ENCODE measurements around the gene PDS5A.

Gene PDS5A

DNA sequence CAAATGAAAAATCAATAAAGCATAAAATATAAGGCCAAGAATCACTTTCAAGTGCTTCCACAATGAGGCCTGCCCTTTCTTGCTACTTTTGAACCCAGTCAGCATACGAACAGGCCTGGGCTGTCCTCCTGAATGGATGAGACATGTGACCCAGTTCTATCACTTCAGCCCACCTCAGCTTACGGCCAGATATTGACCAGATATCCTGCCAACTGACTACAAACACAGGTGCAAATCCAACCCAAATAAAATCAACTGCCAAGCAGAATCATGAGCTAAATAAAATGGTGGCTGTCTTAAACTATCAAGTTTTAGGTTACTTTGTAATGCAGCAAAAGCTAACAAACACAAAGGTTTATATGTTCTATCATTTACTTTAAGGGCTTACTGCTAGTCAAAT is 53.7 kb downstream of the PDS5A start:
- no peak for ATAC-seq
- TF ChIP-seq ARNTL (CRISPR knock-in tag; IDR thresholded peaks at IDR 0.05; ENCODE audit: borderline replicate concordance, low read depth) = no peak
- TF ChIP-seq TCF4 (CRISPR knock-in tag; IDR thresholded peaks at IDR 0.05; ENCODE audit: borderline replicate concordance) = no peak
- no peak for TF ChIP-seq ESRRG (CRISPR knock-in tag; IDR thresholded peaks at IDR 0.05)
- TF ChIP-seq, protein P1, sequence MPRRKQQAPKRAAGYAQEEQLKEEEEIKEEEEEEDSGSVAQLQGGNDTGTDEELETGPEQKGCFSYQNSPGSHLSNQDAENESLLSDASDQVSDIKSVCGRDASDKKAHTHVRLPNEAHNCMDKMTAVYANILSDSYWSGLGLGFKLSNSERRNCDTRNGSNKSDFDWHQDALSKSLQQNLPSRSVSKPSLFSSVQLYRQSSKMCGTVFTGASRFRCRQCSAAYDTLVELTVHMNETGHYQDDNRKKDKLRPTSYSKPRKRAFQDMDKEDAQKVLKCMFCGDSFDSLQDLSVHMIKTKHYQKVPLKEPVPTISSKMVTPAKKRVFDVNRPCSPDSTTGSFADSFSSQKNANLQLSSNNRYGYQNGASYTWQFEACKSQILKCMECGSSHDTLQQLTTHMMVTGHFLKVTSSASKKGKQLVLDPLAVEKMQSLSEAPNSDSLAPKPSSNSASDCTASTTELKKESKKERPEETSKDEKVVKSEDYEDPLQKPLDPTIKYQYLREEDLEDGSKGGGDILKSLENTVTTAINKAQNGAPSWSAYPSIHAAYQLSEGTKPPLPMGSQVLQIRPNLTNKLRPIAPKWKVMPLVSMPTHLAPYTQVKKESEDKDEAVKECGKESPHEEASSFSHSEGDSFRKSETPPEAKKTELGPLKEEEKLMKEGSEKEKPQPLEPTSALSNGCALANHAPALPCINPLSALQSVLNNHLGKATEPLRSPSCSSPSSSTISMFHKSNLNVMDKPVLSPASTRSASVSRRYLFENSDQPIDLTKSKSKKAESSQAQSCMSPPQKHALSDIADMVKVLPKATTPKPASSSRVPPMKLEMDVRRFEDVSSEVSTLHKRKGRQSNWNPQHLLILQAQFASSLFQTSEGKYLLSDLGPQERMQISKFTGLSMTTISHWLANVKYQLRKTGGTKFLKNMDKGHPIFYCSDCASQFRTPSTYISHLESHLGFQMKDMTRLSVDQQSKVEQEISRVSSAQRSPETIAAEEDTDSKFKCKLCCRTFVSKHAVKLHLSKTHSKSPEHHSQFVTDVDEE (CRISPR knock-in tag; IDR thresholded peaks at IDR 0.05) = no peak
- no peak for TF ChIP-seq ZNF70 (CRISPR knock-in tag; IDR thresholded peaks at IDR 0.05)
- no peak for TF ChIP-seq ZFP30 (CRISPR knock-in tag; IDR thresholded peaks at IDR 0.05)

DNA sequence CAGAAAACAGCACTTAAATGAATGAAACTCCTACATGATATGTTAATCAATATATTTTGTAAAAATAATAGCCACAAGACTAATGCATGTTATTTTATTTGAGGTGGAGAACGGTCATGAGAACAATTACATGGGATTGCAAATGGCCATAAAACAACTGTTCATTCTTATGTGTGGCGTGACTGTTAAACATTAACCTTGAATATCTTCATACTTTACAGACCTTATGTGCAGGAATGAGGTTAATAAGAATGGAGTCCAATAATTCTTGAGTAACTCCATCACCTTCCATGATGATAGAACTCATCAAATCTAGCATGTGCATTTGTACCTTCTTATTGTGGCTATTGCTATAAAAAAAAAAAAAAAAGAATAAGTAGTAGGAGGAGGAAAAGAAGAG is 55.3 kb downstream of the PDS5A start:
- no peak for ATAC-seq
- TF ChIP-seq ESRRG (CRISPR knock-in tag; IDR thresholded peaks at IDR 0.05) (no peak), TCF4 (CRISPR knock-in tag; IDR thresholded peaks at IDR 0.05; ENCODE audit: borderline replicate concordance) (no peak), ZC3H10 (CRISPR knock-in tag; IDR thresholded peaks at IDR 0.05) (no peak), SNAI2 (CRISPR knock-in tag; IDR thresholded peaks at IDR 0.05) (no peak), GLIS3 (CRISPR knock-in tag; IDR thresholded peaks at IDR 0.05) (no peak), PPARA (CRISPR knock-in tag; IDR thresholded peaks at IDR 0.05; ENCODE audit: borderline replicate concordance) (no peak), ZFP3 (CRISPR knock-in tag; IDR thresholded peaks at IDR 0.05) (no peak), ZNF8 (CRISPR knock-in tag; IDR thresholded peaks at IDR 0.05) (no peak), ISL1 (CRISPR knock-in tag; IDR thresholded peaks at IDR 0.05) (no peak), ZFP30 (CRISPR knock-in tag; IDR thresholded peaks at IDR 0.05) (no peak), CSDC2 (CRISPR knock-in tag; IDR thresholded peaks at IDR 0.05) (no peak), ARNTL (CRISPR knock-in tag; IDR thresholded peaks at IDR 0.05; ENCODE audit: borderline replicate concordance, low read depth) (no peak), OSR1 (CRISPR knock-in tag; IDR thresholded peaks at IDR 0.05) (no peak), TOX (CRISPR knock-in tag; IDR thresholded peaks at IDR 0.05; ENCODE audit: borderline replicate concordance) (no peak), ZNF70 (CRISPR knock-in tag; IDR thresholded peaks at IDR 0.05) (no peak)
- TF ChIP-seq, protein P2, sequence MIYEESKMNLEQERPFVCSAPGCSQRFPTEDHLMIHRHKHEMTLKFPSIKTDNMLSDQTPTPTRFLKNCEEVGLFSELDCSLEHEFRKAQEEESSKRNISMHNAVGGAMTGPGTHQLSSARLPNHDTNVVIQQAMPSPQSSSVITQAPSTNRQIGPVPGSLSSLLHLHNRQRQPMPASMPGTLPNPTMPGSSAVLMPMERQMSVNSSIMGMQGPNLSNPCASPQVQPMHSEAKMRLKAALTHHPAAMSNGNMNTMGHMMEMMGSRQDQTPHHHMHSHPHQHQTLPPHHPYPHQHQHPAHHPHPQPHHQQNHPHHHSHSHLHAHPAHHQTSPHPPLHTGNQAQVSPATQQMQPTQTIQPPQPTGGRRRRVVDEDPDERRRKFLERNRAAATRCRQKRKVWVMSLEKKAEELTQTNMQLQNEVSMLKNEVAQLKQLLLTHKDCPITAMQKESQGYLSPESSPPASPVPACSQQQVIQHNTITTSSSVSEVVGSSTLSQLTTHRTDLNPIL (CRISPR knock-in tag; IDR thresholded peaks at IDR 0.05; ENCODE audit: low read depth) = no peak
- TF ChIP-seq, protein P3, sequence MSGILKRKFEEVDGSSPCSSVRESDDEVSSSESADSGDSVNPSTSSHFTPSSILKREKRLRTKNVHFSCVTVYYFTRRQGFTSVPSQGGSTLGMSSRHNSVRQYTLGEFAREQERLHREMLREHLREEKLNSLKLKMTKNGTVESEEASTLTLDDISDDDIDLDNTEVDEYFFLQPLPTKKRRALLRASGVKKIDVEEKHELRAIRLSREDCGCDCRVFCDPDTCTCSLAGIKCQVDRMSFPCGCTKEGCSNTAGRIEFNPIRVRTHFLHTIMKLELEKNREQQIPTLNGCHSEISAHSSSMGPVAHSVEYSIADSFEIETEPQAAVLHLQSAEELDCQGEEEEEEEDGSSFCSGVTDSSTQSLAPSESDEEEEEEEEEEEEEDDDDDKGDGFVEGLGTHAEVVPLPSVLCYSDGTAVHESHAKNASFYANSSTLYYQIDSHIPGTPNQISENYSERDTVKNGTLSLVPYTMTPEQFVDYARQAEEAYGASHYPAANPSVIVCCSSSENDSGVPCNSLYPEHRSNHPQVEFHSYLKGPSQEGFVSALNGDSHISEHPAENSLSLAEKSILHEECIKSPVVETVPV (CRISPR knock-in tag; IDR thresholded peaks at IDR 0.05) = no peak
- TF ChIP-seq, protein P4, sequence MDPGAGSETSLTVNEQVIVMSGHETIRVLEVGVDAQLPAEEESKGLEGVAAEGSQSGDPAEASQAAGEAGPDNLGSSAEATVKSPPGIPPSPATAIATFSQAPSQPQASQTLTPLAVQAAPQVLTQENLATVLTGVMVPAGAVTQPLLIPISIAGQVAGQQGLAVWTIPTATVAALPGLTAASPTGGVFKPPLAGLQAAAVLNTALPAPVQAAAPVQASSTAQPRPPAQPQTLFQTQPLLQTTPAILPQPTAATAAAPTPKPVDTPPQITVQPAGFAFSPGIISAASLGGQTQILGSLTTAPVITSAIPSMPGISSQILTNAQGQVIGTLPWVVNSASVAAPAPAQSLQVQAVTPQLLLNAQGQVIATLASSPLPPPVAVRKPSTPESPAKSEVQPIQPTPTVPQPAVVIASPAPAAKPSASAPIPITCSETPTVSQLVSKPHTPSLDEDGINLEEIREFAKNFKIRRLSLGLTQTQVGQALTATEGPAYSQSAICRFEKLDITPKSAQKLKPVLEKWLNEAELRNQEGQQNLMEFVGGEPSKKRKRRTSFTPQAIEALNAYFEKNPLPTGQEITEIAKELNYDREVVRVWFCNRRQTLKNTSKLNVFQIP (CRISPR knock-in tag; IDR thresholded peaks at IDR 0.05; ENCODE audit: borderline replicate concordance, low read depth) = no peak
- TF ChIP-seq, protein P5, sequence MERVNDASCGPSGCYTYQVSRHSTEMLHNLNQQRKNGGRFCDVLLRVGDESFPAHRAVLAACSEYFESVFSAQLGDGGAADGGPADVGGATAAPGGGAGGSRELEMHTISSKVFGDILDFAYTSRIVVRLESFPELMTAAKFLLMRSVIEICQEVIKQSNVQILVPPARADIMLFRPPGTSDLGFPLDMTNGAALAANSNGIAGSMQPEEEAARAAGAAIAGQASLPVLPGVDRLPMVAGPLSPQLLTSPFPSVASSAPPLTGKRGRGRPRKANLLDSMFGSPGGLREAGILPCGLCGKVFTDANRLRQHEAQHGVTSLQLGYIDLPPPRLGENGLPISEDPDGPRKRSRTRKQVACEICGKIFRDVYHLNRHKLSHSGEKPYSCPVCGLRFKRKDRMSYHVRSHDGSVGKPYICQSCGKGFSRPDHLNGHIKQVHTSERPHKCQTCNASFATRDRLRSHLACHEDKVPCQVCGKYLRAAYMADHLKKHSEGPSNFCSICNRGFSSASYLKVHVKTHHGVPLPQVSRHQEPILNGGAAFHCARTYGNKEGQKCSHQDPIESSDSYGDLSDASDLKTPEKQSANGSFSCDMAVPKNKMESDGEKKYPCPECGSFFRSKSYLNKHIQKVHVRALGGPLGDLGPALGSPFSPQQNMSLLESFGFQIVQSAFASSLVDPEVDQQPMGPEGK (CRISPR knock-in tag; IDR thresholded peaks at IDR 0.05; ENCODE audit: borderline replicate concordance) = no peak

DNA sequence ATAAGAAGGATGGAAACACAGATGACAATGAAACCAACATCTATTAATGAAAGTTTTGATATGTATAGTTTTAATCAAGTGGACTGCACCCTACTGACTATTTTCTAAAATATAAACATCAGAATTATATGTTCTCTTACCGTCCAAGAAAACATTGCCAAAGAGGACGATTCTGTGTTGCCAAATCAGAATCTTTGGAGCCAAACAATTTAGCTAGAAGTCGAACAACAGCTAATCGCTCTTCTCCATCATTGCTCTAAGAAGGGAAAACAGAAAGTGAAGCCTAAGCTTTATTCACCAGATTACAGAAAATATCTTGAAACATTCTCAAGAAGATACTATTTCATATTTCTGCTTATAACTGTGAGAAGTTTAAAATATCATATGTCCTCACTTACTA is 64.2 kb downstream of the PDS5A start:
- no peak for ATAC-seq
- no peak for TF ChIP-seq OSR1 (CRISPR knock-in tag; IDR thresholded peaks at IDR 0.05)
- no peak for TF ChIP-seq ZNF8 (CRISPR knock-in tag; IDR thresholded peaks at IDR 0.05)
- TF ChIP-seq ZC3H10 (CRISPR knock-in tag; IDR thresholded peaks at IDR 0.05) = no peak
- no peak for TF ChIP-seq TCF4 (CRISPR knock-in tag; IDR thresholded peaks at IDR 0.05; ENCODE audit: borderline replicate concordance)
- TF ChIP-seq CSDC2 (CRISPR knock-in tag; IDR thresholded peaks at IDR 0.05) = no peak
- no peak for TF ChIP-seq ZNF70 (CRISPR knock-in tag; IDR thresholded peaks at IDR 0.05)
- TF ChIP-seq RARB (CRISPR knock-in tag; IDR thresholded peaks at IDR 0.05) = no peak
- no peak for TF ChIP-seq BACH2 (CRISPR knock-in tag; IDR thresholded peaks at IDR 0.05; ENCODE audit: borderline replicate concordance)
- TF ChIP-seq, protein P5 (CRISPR knock-in tag; IDR thresholded peaks at IDR 0.05; ENCODE audit: borderline replicate concordance) = no peak
- TF ChIP-seq, protein P1 (CRISPR knock-in tag; IDR thresholded peaks at IDR 0.05) = no peak
